ENCODE results near the gene DNAH1.
A peak's percentile ranks its signal among the peaks of the same experiment; 100 is the strongest.

The DNAH1 gene

GRCh38 chr3:52396011-52396906 is 80.1 kb downstream of the DNAH1 start:
- Histone ChIP-seq H3K27ac (no peak overlapping the region), H3K4me3 (no peak overlapping the region)

DNA sequence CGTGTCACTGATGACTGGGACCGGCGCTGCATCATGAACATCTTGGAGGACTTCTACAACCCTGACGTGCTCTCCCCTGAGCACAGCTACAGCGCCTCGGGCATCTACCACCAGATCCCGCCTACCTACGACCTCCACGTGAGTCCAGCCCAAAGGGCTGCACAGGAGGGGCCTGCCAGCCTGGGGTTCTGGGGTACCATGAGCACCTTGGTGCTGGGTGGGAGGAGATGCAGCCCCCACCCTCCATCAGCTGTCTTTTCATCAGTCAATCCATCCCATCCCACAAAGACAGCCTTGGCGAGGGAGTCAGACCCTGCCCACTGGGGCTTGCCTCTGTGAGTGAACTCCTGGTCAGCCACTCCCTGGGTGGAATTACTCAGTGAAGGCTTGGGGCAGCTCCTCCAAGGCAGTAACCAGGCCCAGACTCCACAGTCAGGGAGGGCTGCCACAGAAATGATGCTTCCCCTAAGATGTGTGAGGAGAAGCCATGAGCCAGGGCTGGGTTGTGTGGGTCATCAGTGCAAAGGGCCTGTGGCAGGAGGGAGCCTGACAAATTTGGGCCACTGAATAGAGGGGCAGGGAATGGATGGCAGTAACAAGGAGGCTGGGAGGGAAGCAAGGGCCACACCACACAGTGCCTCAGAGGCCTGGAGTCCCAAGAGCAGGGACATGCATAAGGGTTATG is 80.9 kb downstream of the DNAH1 start:
- Histone ChIP-seq H3K27ac (no peak overlapping the region), H3K4me3 (no peak overlapping the region)

DNA sequence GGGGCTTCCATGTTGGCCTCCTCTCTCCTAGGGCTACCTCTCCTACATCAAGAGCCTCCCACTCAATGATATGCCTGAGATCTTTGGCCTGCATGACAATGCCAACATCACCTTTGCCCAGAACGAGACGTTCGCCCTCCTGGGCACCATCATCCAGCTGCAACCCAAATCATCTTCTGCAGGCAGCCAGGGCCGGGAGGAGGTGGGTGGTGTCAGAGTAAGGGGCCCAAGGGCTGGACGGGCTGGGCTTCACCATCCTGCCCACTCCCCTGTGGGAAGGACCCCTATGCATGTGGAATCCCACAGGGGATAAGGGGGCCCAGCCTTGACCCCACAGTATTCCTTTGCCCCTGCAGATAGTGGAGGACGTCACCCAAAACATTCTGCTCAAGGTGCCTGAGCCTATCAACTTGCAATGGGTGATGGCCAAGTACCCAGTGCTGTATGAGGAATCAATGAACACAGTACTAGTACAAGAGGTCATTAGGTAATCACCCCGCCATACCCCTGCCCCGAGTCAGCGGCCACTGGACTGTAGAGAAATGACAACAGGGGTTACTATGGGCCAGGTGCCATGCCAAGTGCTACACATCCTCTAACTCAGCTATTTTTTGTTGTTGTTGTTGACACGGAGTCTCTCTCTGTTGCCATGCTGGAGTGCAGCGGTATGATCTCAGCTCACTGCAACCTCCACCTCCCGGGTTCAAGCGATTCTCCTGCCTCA is 81.7 kb downstream of the DNAH1 start:
- Histone ChIP-seq H3K27ac (no peak overlapping the region), H3K4me3 (no peak overlapping the region)

DNA sequence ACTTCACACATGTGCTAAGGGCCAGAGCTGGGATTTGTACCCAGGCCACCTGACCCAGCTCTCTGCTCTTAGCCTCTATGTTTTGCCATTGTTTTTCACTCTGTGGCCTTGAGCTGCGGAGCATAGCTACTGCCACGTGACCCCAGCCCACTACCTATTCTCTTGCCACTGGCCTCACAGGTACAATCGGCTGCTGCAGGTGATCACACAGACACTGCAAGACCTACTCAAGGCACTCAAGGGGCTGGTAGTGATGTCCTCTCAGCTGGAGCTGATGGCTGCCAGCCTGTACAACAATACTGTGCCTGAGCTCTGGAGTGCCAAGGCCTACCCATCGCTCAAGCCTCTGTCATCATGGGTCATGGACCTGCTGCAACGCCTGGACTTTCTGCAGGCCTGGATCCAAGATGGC is 82.6 kb downstream of the DNAH1 start:
- Histone ChIP-seq H3K4me3 (no peak overlapping the region), H3K27ac (no peak overlapping the region)

- Histone ChIP-seq H3K4me3 (no peak overlapping the region), H3K27ac (no peak overlapping the region)
Measured at GRCh38 chr3:52399131-52399530, 83.0 kb downstream of the DNAH1 start.

DNA sequence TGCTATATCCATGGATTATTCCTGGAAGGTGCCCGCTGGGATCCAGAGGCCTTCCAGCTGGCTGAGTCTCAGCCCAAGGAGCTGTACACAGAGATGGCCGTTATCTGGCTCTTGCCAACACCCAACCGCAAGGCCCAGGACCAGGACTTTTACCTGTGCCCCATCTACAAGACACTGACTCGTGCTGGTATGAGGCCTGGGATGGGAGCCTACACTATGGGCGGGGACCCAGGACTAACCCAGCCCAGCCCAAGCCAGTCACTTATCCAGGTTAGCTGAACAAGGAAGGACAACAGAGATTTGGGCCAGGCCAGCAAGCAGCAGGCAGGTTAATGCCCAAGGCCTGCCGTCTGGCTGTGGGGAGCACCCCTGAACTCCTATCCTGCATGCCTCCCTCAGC is 83.5 kb downstream of the DNAH1 start:
- no peak overlapping the region for H3K4me3 ChIP-seq
- peak overlapping the region in 2 of 21 experiments; percentile 7 to 56 for H3K27ac ChIP-seq

DNA sequence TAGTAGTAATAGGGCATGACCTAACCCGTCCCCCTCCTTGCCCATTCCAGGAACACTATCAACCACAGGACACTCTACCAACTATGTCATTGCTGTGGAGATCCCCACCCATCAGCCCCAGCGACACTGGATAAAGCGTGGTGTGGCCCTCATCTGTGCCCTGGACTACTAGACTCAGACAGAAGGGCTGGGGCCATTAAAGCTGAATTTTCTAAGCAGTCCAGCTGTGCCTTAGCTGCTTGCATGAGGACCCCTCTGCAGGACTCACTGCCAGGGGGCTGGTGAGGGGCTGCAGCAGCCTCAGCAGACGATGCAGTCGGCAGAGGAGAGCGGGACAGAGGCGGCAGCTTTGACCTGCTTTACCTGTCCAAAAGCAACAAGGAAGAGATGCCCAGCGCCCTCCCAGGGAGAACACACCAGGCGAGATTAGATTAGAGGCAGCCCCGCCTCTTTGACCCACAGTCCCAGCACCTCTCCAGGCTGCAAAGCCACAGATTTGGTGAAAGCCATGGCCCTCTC is 84.2 kb downstream of the DNAH1 start:
- H3K4me3 ChIP-seq = no peak overlapping the region
- H3K27ac ChIP-seq = peak overlapping the region in 1 of 21 experiments; percentile 56

- peak overlapping the region in 4 of 21 experiments; percentile 5 to 84 (median 32) for H3K27ac ChIP-seq
Measured at GRCh38 chr3:52401021-52401420, 84.9 kb downstream of the DNAH1 start.

DNA sequence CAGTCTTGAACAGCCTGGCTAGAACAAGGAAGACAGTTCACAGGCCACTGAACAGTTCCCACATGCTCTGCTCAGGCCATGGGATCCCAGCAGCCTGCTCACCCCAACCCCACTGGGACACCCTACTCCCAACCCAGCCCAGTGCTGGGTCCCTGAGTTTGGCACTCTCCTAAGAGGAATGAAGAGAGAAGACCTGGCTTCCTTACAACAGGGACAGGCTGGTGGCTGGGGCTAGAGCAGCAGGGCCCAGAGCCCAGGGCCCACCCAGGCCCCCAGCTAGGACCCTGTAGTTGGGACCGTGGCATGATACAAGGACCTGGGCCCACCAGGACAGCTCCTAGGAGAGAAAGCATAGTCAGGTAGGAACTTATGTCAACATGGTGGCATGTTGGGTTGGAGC is 85.4 kb downstream of the DNAH1 start:
- Histone ChIP-seq H3K27ac (peak overlapping the region in 7 of 21 experiments; percentile 5 to 84 (median 47)), H3K4me3 (no peak overlapping the region)

More at GRCh38 chr3:52401021-52401420, 84.9 kb downstream of the DNAH1 start:
- no peak overlapping the region for H3K4me3 ChIP-seq

DNA sequence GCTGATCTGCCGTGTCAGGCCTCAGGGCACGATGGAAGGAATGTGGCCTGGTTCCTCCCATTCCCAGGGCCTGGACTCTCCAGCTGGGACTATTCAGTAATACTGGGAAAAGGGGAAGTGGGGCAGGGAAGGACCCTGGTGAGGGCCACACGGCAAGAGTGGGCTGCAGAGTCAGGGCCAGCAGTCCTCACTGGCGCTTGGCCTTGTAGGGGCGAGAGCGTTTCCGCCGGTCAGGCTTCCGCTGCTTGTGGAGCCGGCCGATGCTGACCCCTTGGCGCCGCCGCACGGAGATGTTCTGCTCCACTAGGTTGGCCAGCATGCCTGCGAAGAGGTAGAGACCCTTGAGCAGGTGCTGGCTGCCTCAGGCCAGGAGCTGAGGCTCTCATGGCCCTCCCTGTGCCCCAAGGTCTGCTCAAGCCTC is 86.0 kb downstream of the DNAH1 start:
- no peak overlapping the region for H3K4me3 ChIP-seq
- H3K27ac ChIP-seq = peak overlapping the region in 8 of 21 experiments; percentile 2 to 84 (median 43)

DNA sequence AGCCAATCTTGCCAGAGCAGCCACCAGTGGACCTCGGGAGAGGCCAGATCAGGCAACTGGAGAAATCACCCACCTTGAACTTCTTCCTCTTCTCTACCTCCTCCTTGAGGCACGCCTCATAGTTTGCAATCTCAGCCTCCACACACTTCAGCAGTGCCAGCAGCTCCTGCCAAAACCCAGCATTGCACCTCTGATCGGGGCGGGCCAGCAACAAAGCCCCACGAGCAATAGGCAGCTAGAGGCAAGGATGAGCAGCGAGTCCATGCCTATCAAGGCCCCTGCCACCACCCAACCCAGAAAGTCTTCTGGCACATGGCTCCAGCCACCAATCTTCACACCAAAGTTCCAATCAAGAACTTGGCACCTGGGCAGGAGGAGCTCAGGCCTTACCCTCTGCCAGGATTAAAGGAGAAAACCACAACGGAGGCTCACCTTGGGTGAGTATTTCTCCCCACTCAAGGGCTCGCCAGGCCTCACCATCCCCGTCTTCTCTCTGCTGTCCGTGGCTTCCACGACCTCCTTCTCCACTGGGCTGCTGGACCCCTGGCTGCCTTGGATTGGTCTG is 86.7 kb downstream of the DNAH1 start:
- Histone ChIP-seq H3K27ac (peak overlapping the region in 8 of 21 experiments; percentile 5 to 84 (median 52)), H3K4me3 (peak overlapping the region in 1 of 7 experiments; percentile 35)

GRCh38 chr3:52403271-52403841 is 87.2 kb downstream of the DNAH1 start:
- Histone ChIP-seq H3K4me3 (peak overlapping the region in 1 of 7 experiments; percentile 35), H3K27ac (peak overlapping the region in 6 of 21 experiments; percentile 14 to 84 (median 46))

GRCh38 chr3:52403955-52404354 is 87.8 kb downstream of the DNAH1 start:
- H3K27ac ChIP-seq = peak overlapping the region in 8 of 21 experiments; percentile 6 to 89 (median 66)
- H3K4me3 ChIP-seq = peak overlapping the region in 1 of 7 experiments; percentile 35

DNA sequence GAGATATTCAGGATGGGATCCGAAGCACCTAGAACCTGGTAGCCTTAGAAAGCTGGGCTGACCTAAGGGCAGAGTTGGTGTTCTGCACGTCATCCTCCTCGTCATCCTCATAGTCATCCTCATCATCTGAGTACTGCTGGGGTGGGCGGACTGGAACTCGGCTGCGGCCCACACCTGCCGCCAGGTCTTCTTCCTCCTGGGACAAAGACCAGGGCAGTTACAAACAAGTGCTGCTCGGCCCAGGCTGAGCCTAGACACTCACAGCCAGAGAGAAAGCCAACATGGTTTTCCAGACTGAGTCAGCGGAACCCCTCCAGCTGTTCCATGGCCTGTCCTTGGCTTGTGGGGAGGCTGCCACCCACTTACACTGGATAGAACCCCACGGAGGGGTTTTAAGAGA is 88.3 kb downstream of the DNAH1 start:
- Histone ChIP-seq H3K27ac (peak overlapping the region in 12 of 21 experiments; percentile 10 to 89 (median 74)), H3K4me3 (peak overlapping the region in 3 of 7 experiments; percentile 7 to 38 (median 35))

DNA sequence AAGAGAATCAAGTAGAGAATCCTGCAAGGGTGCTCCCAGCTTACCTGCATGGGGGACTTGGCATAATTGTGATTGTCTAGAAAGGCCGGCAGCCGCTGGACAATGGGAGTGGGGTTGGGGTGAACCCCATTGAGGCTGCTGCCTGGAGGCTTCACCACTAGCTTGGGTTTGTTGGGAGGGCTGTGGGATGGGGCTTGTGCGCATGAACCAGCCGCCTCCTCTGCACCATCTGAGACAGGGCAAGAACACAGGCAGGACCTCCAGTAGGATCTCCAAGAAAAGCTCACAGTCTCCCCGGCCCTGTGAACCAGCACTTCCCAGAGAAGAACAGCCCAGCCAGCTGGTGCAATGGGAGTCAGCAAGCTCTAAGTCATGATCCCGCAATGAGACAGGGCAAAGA is 88.9 kb downstream of the DNAH1 start:
- Histone ChIP-seq H3K27ac (peak overlapping the region in 14 of 21 experiments; percentile 11 to 89 (median 70)), H3K4me3 (peak overlapping the region in 3 of 7 experiments; percentile 7 to 38 (median 35))

- peak overlapping the region in 3 of 7 experiments; percentile 14 to 38 (median 35) for H3K4me3 ChIP-seq
- peak overlapping the region in 18 of 21 experiments; percentile 12 to 89 (median 70) for H3K27ac ChIP-seq
Measured at GRCh38 chr3:52405601-52406110, 89.5 kb downstream of the DNAH1 start.

GRCh38 chr3:52406231-52406661 is 90.1 kb downstream of the DNAH1 start:
- peak overlapping the region in 3 of 7 experiments; percentile 14 to 38 (median 35) for H3K4me3 ChIP-seq
- peak overlapping the region in 20 of 21 experiments; percentile 34 to 89 (median 74) for H3K27ac ChIP-seq

- H3K27ac ChIP-seq = peak overlapping the region in 20 of 21 experiments; percentile 34 to 89 (median 74)
- no peak overlapping the region for H3K4me3 ChIP-seq
Measured at GRCh38 chr3:52406791-52407510, 90.8 kb downstream of the DNAH1 start.
